Gastrocnemius medialis (tissue), 4 donors: ENCODE results near the gene ICAM3. TPM values are rescaled to one million over a fixed set of nuclear protein-coding genes. Genes with fewer than 3 reads are reported as not detected.
"Not testable (repeated sequence)": the region's sequence is repeated elsewhere in the genome, so short reads cannot be mapped to it uniquely, and the experiment has no call there.

Experiments
- ATAC-seq, 2 donors: fragments of 150-250 bp; one replicate each; pipeline ENCODE4 v1.9.1; 2016
- DNase-seq, 2 donors: peaks; one replicate each; pipeline ENCODE4 v3.0.0-alpha.2; 2019
- H3K27ac ChIP-seq, 4 donors: fragments of 200-600 bp; sonication (generic); 1 replicate in 1 of 4; 2 replicates in 3 of 4; pipeline ENCODE4 v1.5.1; 2016 to 2018; ENCODE audit warnings: mild to moderate bottlenecking in 2 of 4, moderate library complexity in 1 of 4
- H3K27me3 ChIP-seq, 3 donors: fragments of 200-600 bp; sonication (generic) in 2 of 3; 1 replicate in 1 of 3; 2 replicates in 2 of 3; pipeline versions ENCODE4 v1.5.1 to v1.6.0; 2016 to 2019; ENCODE audit warnings: mild to moderate bottlenecking in 1 of 3, moderate library complexity in 1 of 3
- H3K36me3 ChIP-seq, 2 donors: fragments of 200-600 bp; sonication (generic) in 1 of 2; one replicate each; pipeline ENCODE4 v1.5.1; 2017 to 2018
- H3K4me1 ChIP-seq, 2 donors: fragments of 200-600 bp; sonication (generic) in 1 of 2; one replicate each; pipeline ENCODE4 v1.5.1; 2016 to 2017; ENCODE audit warnings: mild to moderate bottlenecking in 2 of 2
- H3K4me3 ChIP-seq, 4 donors: fragments of 200-600 bp; sonication (generic) in 3 of 4; 1 replicate in 1 of 4; 2 replicates in 3 of 4; pipeline ENCODE4 v1.5.1; 2016 to 2019; ENCODE audit warnings: mild to moderate bottlenecking in 2 of 4
- H3K9me3 ChIP-seq, 3 donors: fragments of 200-600 bp; sonication (generic) in 2 of 3; 1 replicate in 1 of 3; 2 replicates in 2 of 3; pipeline ENCODE4 v1.5.1; 2016 to 2019
- POLR2A ChIP-seq, 2 donors: fragments of 450-650 bp; IDR thresholded peaks; one replicate each; pipeline ENCODE4 v1.6.1; 2017; ENCODE audit warnings: antibody characterized with exemption in 2 of 2, mild to moderate bottlenecking in 2 of 2, moderate library complexity in 2 of 2
- in situ Hi-C, 4 donors: fragments of 200-750 bp; cut with MboI; loops; one replicate each; pipeline versions ENCODE4 v1.15.0 to v1.8.0; 2017; ENCODE audit warnings: low sequenced_read_pairs in 4 of 4
- intact Hi-C: fragments of 100-400 bp; cut with DNase I; formaldehyde crosslinking; loops from one replicate; pipeline ENCODE4 v1.15.1; 2023; ENCODE audit warnings: low total_unique reads
- total RNA-seq, 4 donors: library from RNA; depleted of rRNA; stranded (reverse); fragments of >200 nt; gene quantifications; one replicate each; pipeline versions ENCODE4 v1.1.0 to v1.2.3, GENCODE V29; 2016
- TF ChIP-seq, protein P1 (sequence below), 5 experiments: fragments of 450-650 bp in 3 of 5; fragments of 200-600 bp in 2 of 5; sonication (generic) in 2 of 5; IDR thresholded peaks in 4 of 5; conservative IDR thresholded peaks in 1 of 5; 1 replicate in 4 of 5; 2 replicates in 1 of 5; pipeline ENCODE4 v1.5.1; 2016 to 2019; ENCODE audit warnings: antibody characterized with exemption in 5 of 5, mild to moderate bottlenecking in 3 of 5, moderate library complexity in 3 of 5

The ICAM3 gene
- total RNA-seq, 4 donors from 2014 or later: 2.0 to 5.0 (median 3.2) TPM

DNA sequence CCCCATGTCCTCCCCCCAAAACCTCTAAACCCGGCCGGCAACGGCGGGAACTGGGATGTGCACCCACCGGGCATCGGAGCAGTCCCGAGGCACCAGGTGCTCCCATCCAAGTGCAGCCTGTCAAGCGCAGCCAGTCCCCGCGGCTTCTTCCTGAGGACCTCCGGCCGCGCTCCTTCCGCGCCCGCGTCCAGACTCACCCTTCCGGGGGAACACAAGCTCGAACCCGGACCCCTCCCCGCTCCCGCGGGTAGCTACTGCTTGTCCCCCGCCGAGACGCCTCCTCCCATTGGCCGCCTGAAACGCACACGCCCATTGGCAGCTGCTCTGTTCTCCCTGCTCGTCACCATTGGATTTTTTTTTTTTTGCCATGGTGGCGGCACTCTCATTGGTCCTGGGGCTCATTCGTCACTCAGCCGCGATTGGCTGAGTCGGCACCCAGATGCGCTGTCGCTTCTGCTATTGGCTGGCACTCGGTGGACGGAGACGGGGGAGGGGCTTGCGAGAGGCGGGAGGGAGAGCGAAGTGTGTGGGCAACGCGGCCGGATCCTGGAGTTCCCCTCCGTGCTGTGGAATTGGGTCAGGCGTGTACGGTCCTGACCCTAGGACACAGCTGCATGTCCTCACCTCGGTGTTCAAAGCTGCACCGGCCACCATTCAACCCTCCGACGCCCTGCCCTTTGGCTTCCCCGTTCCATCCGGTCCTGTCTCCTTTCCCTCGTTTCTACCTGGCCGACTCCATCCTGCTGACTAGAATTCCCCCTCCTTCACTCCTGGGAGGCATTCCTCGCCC is 41.1 kb upstream of the ICAM3 start, which contains the start of gene TYK2:
Gene TYK2, minus strand, starts transcription at position 260 of the 790 bp plus-strand sequence. CDS start 2,166 bp downstream, outside the sequence.
- in situ Hi-C loops (loop anchor here (10.0 to 25.0 kb wide), 2 partner anchors 443 to 456 kb away; partner anchors contain the start of gene OLFM2 (in 3 of the 4)), intact Hi-C loops (loop anchor here (1.0 to 10.0 kb wide), 3 partner anchors 47 to 266 kb away; partner anchors contain the start of genes EIF3G, FDX2, P2RY11 and RAVER1)
- H3K36me3 ChIP-seq: peaks cover 0 to 10% of the 10 kb centered on the region in 2 donors
- peak; percentile 96 to 98 for DNase-seq
- no peaks in the 10 kb centered on the region for H3K27me3 ChIP-seq
- peak within 1 kb of the TSS; percentile 90 to 98 (median 95) for H3K4me3 ChIP-seq
- TF ChIP-seq, protein P1, sequence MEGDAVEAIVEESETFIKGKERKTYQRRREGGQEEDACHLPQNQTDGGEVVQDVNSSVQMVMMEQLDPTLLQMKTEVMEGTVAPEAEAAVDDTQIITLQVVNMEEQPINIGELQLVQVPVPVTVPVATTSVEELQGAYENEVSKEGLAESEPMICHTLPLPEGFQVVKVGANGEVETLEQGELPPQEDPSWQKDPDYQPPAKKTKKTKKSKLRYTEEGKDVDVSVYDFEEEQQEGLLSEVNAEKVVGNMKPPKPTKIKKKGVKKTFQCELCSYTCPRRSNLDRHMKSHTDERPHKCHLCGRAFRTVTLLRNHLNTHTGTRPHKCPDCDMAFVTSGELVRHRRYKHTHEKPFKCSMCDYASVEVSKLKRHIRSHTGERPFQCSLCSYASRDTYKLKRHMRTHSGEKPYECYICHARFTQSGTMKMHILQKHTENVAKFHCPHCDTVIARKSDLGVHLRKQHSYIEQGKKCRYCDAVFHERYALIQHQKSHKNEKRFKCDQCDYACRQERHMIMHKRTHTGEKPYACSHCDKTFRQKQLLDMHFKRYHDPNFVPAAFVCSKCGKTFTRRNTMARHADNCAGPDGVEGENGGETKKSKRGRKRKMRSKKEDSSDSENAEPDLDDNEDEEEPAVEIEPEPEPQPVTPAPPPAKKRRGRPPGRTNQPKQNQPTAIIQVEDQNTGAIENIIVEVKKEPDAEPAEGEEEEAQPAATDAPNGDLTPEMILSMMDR (IDR thresholded peaks at IDR 0.05 in 4 of 5, conservative IDR thresholded peaks at IDR 0.05 in 1 of 5): no peak
- TF ChIP-seq POLR2A (IDR thresholded peaks at IDR 0.05): peak; percentile 40 to 53
- ATAC-seq: peak; percentile 99 to 100
- no peaks in the 10 kb centered on the region for H3K9me3 ChIP-seq
- peaks cover 10 to 14% of the 10 kb centered on the region in 2 donors for H3K4me1 ChIP-seq
- H3K27ac ChIP-seq: peak within 1 kb of the TSS; percentile 82 to 92 (median 82)

DNA sequence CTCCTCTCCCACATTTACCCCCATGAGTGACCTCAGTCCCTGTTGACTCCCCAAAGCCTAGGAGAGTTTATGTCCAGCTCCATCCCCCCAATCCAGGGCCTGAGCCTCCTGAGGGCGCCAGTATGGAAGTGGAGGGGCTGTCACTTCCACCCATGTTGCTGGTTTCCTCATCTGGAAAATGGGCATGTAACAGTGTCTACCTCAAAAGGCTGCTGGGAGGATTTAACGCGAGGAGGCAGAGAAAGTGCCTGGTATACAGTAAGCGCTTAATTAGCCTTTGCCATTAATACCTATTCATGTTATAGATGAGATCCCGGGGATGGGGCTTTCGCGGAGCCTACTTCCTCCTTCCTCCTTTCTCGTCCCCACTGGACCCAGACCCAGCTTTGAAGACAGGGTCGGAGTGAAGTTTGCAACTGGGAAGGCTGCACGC is 40.5 kb upstream of the ICAM3 start:
- no peak for DNase-seq
- intact Hi-C loops: loop anchor here (1.0 to 10.0 kb wide), 3 partner anchors 47 to 265 kb away; partner anchors contain the start of genes EIF3G, FDX2, P2RY11 and RAVER1
- in situ Hi-C loops: loop anchor here (10.0 to 25.0 kb wide), 2 partner anchors 443 to 455 kb away; partner anchors contain the start of gene OLFM2 (in 3 of the 4)
- Histone ChIP-seq H3K27ac (peak overlapping the region; percentile 82 to 92 (median 82)), H3K27me3 (no peaks in the 10 kb centered on the region), H3K9me3 (no peaks in the 10 kb centered on the region), H3K36me3 (peaks cover 0 to 16% of the 10 kb centered on the region in 2 donors), H3K4me3 (peak overlapping the region; percentile 90 to 98 (median 95)), H3K4me1 (peaks cover 10 to 14% of the 10 kb centered on the region in 2 donors)
- TF ChIP-seq, protein P1 (IDR thresholded peaks at IDR 0.05 in 4 of 5, conservative IDR thresholded peaks at IDR 0.05 in 1 of 5): no peak
- no peak for TF ChIP-seq POLR2A (IDR thresholded peaks at IDR 0.05)
- no peak for ATAC-seq

DNA sequence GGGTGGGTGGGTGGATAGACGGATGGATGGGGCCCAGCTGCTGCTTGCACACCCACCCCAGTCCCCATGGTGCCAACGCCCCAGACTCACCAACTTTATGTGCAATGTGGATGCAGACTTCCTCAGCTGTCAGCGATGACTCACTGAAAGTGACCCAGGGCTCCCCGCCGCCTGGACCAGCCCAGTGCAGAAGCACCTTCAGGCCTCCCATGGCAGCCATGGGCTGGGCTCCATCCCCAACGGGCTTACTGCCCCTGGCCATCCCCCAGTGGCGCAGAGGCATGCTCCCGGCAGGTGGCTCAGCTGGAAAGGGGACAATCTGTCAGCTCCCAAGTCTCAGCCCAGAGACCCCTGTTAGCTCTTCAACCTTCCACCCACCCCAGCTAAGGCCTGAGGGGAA is 38.7 kb upstream of the ICAM3 start:
- intact Hi-C loops (no loop called here), in situ Hi-C loops (loop anchor here in 3 of 4 donors (25.0 kb wide), 1 partner anchor 441 kb away; the partner anchor contains the start of gene OLFM2 (in 3 of the 3))
- Histone ChIP-seq H3K27ac (no peak overlapping the region), H3K27me3 (no peaks in the 10 kb centered on the region), H3K4me1 (peaks cover 10 to 14% of the 10 kb centered on the region in 2 donors), H3K36me3 (peaks cover 0 to 20% of the 10 kb centered on the region in 2 donors), H3K9me3 (no peaks in the 10 kb centered on the region), H3K4me3 (no peak overlapping the region)
- no peak for TF ChIP-seq POLR2A (IDR thresholded peaks at IDR 0.05)
- TF ChIP-seq, protein P1 (IDR thresholded peaks at IDR 0.05 in 4 of 5, conservative IDR thresholded peaks at IDR 0.05 in 1 of 5): no peak
- DNase-seq: no peak
- no peak for ATAC-seq

DNA sequence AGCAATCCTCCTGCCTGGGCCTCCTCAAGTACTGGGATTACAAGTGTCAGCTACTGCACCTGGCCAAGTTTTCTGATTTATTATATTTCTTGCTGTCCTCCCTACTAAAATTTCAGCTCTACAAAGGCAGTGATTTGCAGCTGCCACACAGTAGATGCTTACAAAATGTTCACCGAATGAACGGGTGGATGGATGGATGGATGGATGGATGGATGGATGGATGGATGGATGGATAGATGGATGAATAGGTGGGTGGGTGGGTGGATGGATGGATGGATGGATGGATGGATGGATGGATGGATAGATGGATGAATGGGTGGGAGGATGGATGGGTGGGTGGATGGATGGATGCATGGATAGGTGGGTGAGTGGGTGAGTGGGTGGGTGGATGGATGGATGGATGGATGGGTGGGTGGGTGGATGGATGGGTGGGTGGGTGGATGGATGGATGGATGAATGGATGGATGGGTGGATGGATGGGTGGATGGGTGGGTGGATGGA is 37.8 kb upstream of the ICAM3 start:
- intact Hi-C loops, DNase-seq, H3K4me3 ChIP-seq, H3K27ac ChIP-seq, H3K27me3 ChIP-seq, H3K9me3 ChIP-seq, ATAC-seq: not testable (repeated sequence)
- Histone ChIP-seq H3K36me3 (peaks cover 0 to 20% of the 10 kb centered on the region in 2 donors), H3K4me1 (peaks cover 10 to 14% of the 10 kb centered on the region in 2 donors)
- in situ Hi-C loops: loop anchor here in 3 of 4 donors (25.0 kb wide), 1 partner anchor 440 kb away; the partner anchor contains the start of gene OLFM2 (in 3 of the 3)
